Dedifferentiated amniotic fluid mesenchymal stem cell (primary cell): ENCODE data around the gene AFAP1.

Source experiments
- DNase-seq: peaks from one replicate; pipeline ENCODE4 v3.0.0-alpha.2; 2016; ENCODE audit errors: extremely low spot score

The AFAP1 gene

GRCh38 chr4:7714738-7715137 is 224.9 kb downstream of the AFAP1 start:
- no peak for DNase-seq

- DNase-seq, result no peak
Measured at GRCh38 chr4:7714176-7714575, 225.5 kb downstream of the AFAP1 start.

GRCh38 chr4:7713757-7714156 is 225.9 kb downstream of the AFAP1 start:
- DNase-seq, result no peak

GRCh38 chr4:7712021-7712671 is 227.5 kb downstream of the AFAP1 start:
- DNase-seq, result no peak

GRCh38 chr4:7711307-7711963 is 228.2 kb downstream of the AFAP1 start:
- no peak for DNase-seq

- no peak for DNase-seq
Measured at GRCh38 chr4:7710576-7711306, 228.9 kb downstream of the AFAP1 start.

GRCh38 chr4:7710126-7710525 is 229.5 kb downstream of the AFAP1 start:
- no peak for DNase-seq

- DNase-seq, result no peak
Measured at GRCh38 chr4:7709431-7709830, 230.2 kb downstream of the AFAP1 start.

GRCh38 chr4:7708981-7709380 is 230.7 kb downstream of the AFAP1 start:
- no peak for DNase-seq
